HepG2 (cell line): Measurements from ENCODE around the gene ARHGAP10. TPM values are rescaled to one million over a fixed set of nuclear protein-coding genes. Genes with fewer than 3 reads are reported as not detected.

Experiments
- ARNT2 ChIP-seq: sonication (generic); formaldehyde crosslinking; IDR thresholded peaks from 2 replicates; pipeline ENCODE4 v1.8.0; 2022; ENCODE audit warnings: mild to moderate bottlenecking, low read depth, missing genetic modification reagents, moderate library complexity
- CC2D1A ChIP-seq: sonication (generic); formaldehyde crosslinking; IDR thresholded peaks from 2 replicates; pipeline ENCODE4 v1.8.1; 2023; ENCODE audit warnings: mild to moderate bottlenecking, missing genetic modification reagents
- CEBPG ChIP-seq: IDR thresholded peaks from 2 replicates; pipeline ENCODE4 v1.6.1; 2016
- FUBP1 ChIP-seq: sonication (generic); formaldehyde crosslinking; IDR thresholded peaks from 2 replicates; pipeline ENCODE4 v1.5.1; 2020; ENCODE audit warnings: missing genetic modification reagents, mild to moderate bottlenecking, borderline replicate concordance
- GATA4 ChIP-seq: sonication (generic); IDR thresholded peaks from 2 replicates; pipeline ENCODE4 v1.6.1; 2016; ENCODE audit warnings: antibody characterized with exemption, low read depth, borderline replicate concordance
- HOXA7 ChIP-seq: sonication (generic); formaldehyde crosslinking; IDR thresholded peaks from 2 replicates; pipeline ENCODE4 v1.8.1; 2022; ENCODE audit warnings: mild to moderate bottlenecking, missing genetic modification reagents, moderate library complexity
- IKZF4 ChIP-seq: sonication (generic); formaldehyde crosslinking; IDR thresholded peaks from 2 replicates; pipeline ENCODE4 v1.5.1; 2020; ENCODE audit warnings: borderline replicate concordance, mild to moderate bottlenecking, low read depth, missing genetic modification reagents; ENCODE audit errors: not compliant biosample characterization
- MED8 ChIP-seq: sonication (generic); formaldehyde crosslinking; IDR thresholded peaks from 2 replicates; pipeline ENCODE4 v1.8.1; 2023; ENCODE audit warnings: mild to moderate bottlenecking, missing genetic modification reagents; ENCODE audit not compliant: insufficient replicate concordance
- MXI1 ChIP-seq: IDR thresholded peaks from 3 replicates; pipeline ENCODE4 v1.6.1; 2012; ENCODE audit warnings: low read depth, low read length, inconsistent platforms, borderline replicate concordance
- RXRA ChIP-seq: sonication (generic); formaldehyde crosslinking; IDR thresholded peaks from 2 replicates; pipeline ENCODE4 v1.5.1; 2020; ENCODE audit warnings: missing genetic modification reagents
- TCF7 ChIP-seq: sonication (generic); IDR thresholded peaks from 2 replicates; pipeline ENCODE4 v1.6.1; 2016; ENCODE audit warnings: antibody characterized with exemption, low read depth
- ZNF281 ChIP-seq: sonication (generic); formaldehyde crosslinking; IDR thresholded peaks from 2 replicates; pipeline ENCODE4 v1.4.0; 2020; ENCODE audit warnings: missing genetic modification reagents, borderline replicate concordance
- ZNF430 ChIP-seq: sonication (generic); formaldehyde crosslinking; IDR thresholded peaks from 2 replicates; pipeline ENCODE4 v1.9.0; 2021; ENCODE audit warnings: mild to moderate bottlenecking, missing genetic modification reagents
- ZNF761 ChIP-seq: sonication (generic); formaldehyde crosslinking; conservative IDR thresholded peaks from 2 replicates; pipeline ENCODE4 v1.4.0; 2020; ENCODE audit warnings: mild to moderate bottlenecking, missing genetic modification reagents
- polyA plus RNA-seq, 8 experiments: library from polyadenylated mRNA; depleted of rRNA in 3 of 8; stranded (reverse) in 7 of 8; unstranded in 1 of 8; fragments of >200 nt; fragmentation: Illumina TruSeq in 4 of 8; extraction: Trizol in 4 of 8; gene quantifications; 2 replicates each; pipeline versions ENCODE4 v1.2.1 to v1.2.3, GENCODE V29; 2011 to 2016; ENCODE audit warnings: low read depth in 4 of 8, missing spikeins in 1 of 8, mixed read lengths in 1 of 8; ENCODE audit not compliant: insufficient read depth in 1 of 8
- total RNA-seq, 5 experiments: library from RNA; depleted of rRNA; stranded (reverse); fragments of >200 nt; fragmentation: Illumina TruSeq; extraction: Trizol; gene quantifications; 2 replicates each; pipeline ENCODE4 v1.2.3, GENCODE V29; 2016; ENCODE audit warnings: low read depth in 1 of 5
- TF ChIP-seq, protein P1 (sequence below): sonication (generic); formaldehyde crosslinking; IDR thresholded peaks from 2 replicates; pipeline ENCODE4 v1.8.0; 2022; ENCODE audit warnings: mild to moderate bottlenecking, missing genetic modification reagents, moderate library complexity
- TF ChIP-seq, protein P2 (sequence below): sonication (generic); formaldehyde crosslinking; IDR thresholded peaks from 2 replicates; pipeline ENCODE4 v1.5.0; 2020; ENCODE audit warnings: mild to moderate bottlenecking, missing genetic modification reagents
- TF ChIP-seq, protein P3 (sequence below): sonication (generic); formaldehyde crosslinking; IDR thresholded peaks from 2 replicates; pipeline ENCODE4 v1.4.0; 2020; ENCODE audit warnings: missing genetic modification reagents

The ARHGAP10 gene
- total and polyA plus RNA-seq, 2 of the 13 experiments (the other 11 are each of a cell fraction or from before 2014, with no cell fraction given), result 0.45 to 1.6 TPM

DNA sequence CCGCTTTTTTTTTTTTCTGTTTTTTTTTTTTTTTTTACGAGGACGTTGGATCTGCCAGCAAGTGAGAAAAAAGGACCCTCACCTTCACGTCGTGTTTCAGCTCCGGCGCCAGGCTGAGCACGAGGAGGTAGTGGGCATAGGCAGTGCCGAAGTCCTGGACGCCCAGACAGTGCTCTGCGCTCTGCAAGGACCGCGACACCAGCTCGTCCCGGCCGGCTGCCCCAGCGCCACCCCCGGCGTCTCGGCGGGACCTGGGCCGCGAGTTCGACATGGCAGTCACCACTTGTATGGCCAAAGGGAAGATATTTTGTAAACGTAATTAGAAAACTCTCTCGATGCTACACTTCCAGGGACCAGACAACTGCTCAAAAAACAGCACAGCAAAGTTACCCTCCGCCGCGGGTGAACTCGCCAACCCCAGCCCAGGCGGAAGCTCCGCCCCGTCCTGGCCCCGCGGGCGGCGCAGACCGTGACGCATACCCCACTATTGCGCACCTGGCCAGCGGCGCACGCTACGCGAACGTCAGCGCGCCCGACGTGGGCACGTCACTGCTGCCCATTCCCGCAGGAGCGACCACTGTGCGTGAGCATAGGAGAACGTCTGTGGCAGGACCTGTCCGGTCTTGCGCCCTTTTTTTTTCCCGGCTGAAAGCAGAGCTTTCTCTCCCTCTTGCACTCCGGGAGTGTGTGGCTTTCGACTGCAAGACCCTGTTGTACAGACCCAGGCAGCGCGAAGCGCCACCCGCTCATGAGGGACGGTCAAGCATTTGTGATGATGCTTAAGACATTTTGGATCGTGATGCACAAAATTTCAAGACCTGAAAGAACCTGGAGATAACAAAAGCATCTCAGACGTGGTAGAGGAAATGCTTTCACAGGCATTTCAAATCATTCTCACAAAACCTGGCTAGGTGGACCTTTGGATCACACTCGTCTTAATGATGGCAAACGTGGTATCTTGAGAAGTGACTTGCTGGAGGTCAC lies 47.9 kb upstream of the ARHGAP10 start, which contains the start of gene PRMT9 (continued):
- TF ChIP-seq FUBP1 (CRISPR knock-in tag) (no peak), ZNF430 (CRISPR knock-in tag) (peak; percentile 79), HOXA7 (CRISPR knock-in tag) (no peak), CC2D1A (CRISPR knock-in tag) (no peak), ZNF281 (CRISPR knock-in tag) (no peak; the same call in 1 of the 2 replicates), RXRA (CRISPR knock-in tag) (peak; percentile 83), TCF7 (no peak), IKZF4 (CRISPR knock-in tag) (no peak), GATA4 (no peak), ZNF761 (0 out of 2 replicates have a peak, but pooled peaks have one; percentile 26), ARNT2 (CRISPR knock-in tag) (peak; percentile 62; the same call in 1 of the 2 replicates), MED8 (no peak), CEBPG (CRISPR knock-in tag) (peak; percentile 78), MXI1 (peak; percentile 60; the same call in 1 of the 3 replicates)
- TF ChIP-seq, protein P1, sequence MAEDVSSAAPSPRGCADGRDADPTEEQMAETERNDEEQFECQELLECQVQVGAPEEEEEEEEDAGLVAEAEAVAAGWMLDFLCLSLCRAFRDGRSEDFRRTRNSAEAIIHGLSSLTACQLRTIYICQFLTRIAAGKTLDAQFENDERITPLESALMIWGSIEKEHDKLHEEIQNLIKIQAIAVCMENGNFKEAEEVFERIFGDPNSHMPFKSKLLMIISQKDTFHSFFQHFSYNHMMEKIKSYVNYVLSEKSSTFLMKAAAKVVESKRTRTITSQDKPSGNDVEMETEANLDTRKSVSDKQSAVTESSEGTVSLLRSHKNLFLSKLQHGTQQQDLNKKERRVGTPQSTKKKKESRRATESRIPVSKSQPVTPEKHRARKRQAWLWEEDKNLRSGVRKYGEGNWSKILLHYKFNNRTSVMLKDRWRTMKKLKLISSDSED (CRISPR knock-in tag), result no peak
- TF ChIP-seq, protein P2, sequence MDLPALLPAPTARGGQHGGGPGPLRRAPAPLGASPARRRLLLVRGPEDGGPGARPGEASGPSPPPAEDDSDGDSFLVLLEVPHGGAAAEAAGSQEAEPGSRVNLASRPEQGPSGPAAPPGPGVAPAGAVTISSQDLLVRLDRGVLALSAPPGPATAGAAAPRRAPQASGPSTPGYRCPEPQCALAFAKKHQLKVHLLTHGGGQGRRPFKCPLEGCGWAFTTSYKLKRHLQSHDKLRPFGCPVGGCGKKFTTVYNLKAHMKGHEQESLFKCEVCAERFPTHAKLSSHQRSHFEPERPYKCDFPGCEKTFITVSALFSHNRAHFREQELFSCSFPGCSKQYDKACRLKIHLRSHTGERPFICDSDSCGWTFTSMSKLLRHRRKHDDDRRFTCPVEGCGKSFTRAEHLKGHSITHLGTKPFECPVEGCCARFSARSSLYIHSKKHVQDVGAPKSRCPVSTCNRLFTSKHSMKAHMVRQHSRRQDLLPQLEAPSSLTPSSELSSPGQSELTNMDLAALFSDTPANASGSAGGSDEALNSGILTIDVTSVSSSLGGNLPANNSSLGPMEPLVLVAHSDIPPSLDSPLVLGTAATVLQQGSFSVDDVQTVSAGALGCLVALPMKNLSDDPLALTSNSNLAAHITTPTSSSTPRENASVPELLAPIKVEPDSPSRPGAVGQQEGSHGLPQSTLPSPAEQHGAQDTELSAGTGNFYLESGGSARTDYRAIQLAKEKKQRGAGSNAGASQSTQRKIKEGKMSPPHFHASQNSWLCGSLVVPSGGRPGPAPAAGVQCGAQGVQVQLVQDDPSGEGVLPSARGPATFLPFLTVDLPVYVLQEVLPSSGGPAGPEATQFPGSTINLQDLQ (CRISPR knock-in tag), result no peak
- TF ChIP-seq, protein P3, sequence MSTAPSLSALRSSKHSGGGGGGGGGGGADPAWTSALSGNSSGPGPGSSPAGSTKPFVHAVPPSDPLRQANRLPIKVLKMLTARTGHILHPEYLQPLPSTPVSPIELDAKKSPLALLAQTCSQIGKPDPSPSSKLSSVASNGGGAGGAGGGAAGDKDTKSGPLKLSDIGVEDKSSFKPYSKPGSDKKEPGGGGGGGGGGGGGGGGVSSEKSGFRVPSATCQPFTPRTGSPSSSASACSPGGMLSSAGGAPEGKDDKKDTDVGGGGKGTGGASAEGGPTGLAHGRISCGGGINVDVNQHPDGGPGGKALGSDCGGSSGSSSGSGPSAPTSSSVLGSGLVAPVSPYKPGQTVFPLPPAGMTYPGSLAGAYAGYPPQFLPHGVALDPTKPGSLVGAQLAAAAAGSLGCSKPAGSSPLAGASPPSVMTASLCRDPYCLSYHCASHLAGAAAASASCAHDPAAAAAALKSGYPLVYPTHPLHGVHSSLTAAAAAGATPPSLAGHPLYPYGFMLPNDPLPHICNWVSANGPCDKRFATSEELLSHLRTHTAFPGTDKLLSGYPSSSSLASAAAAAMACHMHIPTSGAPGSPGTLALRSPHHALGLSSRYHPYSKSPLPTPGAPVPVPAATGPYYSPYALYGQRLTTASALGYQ (CRISPR knock-in tag), result peak; percentile 32; the same call in 1 of the 2 replicates
